Keratinocyte (primary cell): Measurements from ENCODE around the gene HLX. TPM values are rescaled to one million over a fixed set of nuclear protein-coding genes. Genes with fewer than 3 reads are reported as not detected.

Experiments used
- DNase-seq: peaks from one replicate; pipeline ENCODE4 v3.0.0-alpha.2; 2011; ENCODE audit warnings: low read depth, missing footprints, low spot score
- FAIRE-seq: peaks from 2 replicates; lab custom pipeline; 2011; peaks lifted over from hg19 to GRCh38; lab: Jason Lieb, UNC
- H2AFZ ChIP-seq: 2 replicates; pipeline ENCODE4 v1.6.0; 2012; ENCODE audit warnings: low read length, control low read depth, inconsistent platforms; ENCODE audit not compliant: control insufficient read depth
- H3K27ac ChIP-seq: 2 replicates; pipeline ENCODE4 v1.5.1; 2011; ENCODE audit warnings: low read length; ENCODE audit not compliant: control insufficient read depth, insufficient read depth
- H3K27me3 ChIP-seq: 3 replicates; pipeline ENCODE4 v1.6.0; 2011; ENCODE audit warnings: low read length; ENCODE audit not compliant: control insufficient read depth, insufficient read depth; ENCODE audit errors: extremely low read depth
- H3K36me3 ChIP-seq, 2 experiments: 2 replicates in 1 of 2; 3 replicates in 1 of 2; pipeline ENCODE4 v1.5.1; 2011; ENCODE audit warnings: low read length in 2 of 2, mild to moderate bottlenecking in 1 of 2; ENCODE audit not compliant: control insufficient read depth in 2 of 2, insufficient read depth in 2 of 2; ENCODE audit errors: extremely low read depth in 1 of 2
- H3K4me1 ChIP-seq: 3 replicates; pipeline ENCODE4 v1.5.1; 2011; ENCODE audit warnings: low read length; ENCODE audit not compliant: control insufficient read depth, insufficient read depth; ENCODE audit errors: extremely low read depth
- H3K4me2 ChIP-seq: 3 replicates; pipeline ENCODE4 v1.6.0; 2011; ENCODE audit warnings: low read depth, low read length; ENCODE audit not compliant: control insufficient read depth, insufficient read depth; ENCODE audit errors: extremely low read depth
- H3K4me3 ChIP-seq, 3 experiments: fragments of 200-600 bp in 1 of 3; sonication (generic) in 1 of 3; 2 replicates in 2 of 3; 3 replicates in 1 of 3; pipeline ENCODE4 v1.5.1; 2011 to 2016; ENCODE audit warnings: low read length in 3 of 3, mild to moderate bottlenecking in 3 of 3, control low read depth in 2 of 3, inconsistent platforms in 1 of 3, low read depth in 1 of 3, mixed read lengths in 1 of 3, mixed run types in 1 of 3, moderate library complexity in 1 of 3; ENCODE audit not compliant: control insufficient read depth in 2 of 3, insufficient read depth in 2 of 3; ENCODE audit errors: extremely low read depth in 1 of 3
- H3K79me2 ChIP-seq: 2 replicates; pipeline ENCODE4 v1.6.0; 2012; ENCODE audit warnings: low read length; ENCODE audit not compliant: control insufficient read depth, insufficient read depth
- H3K9ac ChIP-seq: 3 replicates; pipeline ENCODE4 v1.6.0; 2011; ENCODE audit warnings: low read length; ENCODE audit not compliant: control insufficient read depth, insufficient read depth; ENCODE audit errors: extremely low read depth
- H3K9me1 ChIP-seq: 3 replicates; pipeline ENCODE4 v1.6.0; 2011; ENCODE audit warnings: low read length; ENCODE audit not compliant: control insufficient read depth, insufficient read depth; ENCODE audit errors: extremely low read depth
- H3K9me3 ChIP-seq: 2 replicates; pipeline ENCODE4 v1.5.1; 2012; ENCODE audit warnings: low read depth, low read length; ENCODE audit not compliant: control insufficient read depth
- H4K20me1 ChIP-seq: 3 replicates; pipeline ENCODE4 v1.6.0; 2011; ENCODE audit warnings: low read length; ENCODE audit not compliant: control insufficient read depth, insufficient read depth; ENCODE audit errors: extremely low read depth
- EZH2 ChIP-seq: IDR thresholded peaks from one replicate; pipeline ENCODE4 v1.6.1; 2012; ENCODE audit warnings: inconsistent platforms, mild to moderate bottlenecking, low read length, moderate library complexity
- dilution Hi-C: fragments of 300-500 bp; cut with MboI; formaldehyde crosslinking; loops from one replicate; pipeline ENCODE4 v1.7.0; 2020; ENCODE audit warnings: low sequenced_read_pairs; ENCODE audit not compliant: extremely low pct_ligation_motif_present
- polyA plus RNA-seq, 5 experiments: library from polyadenylated mRNA; depleted of rRNA in 3 of 5; stranded (reverse) in 3 of 5; stranded (forward) in 1 of 5; unstranded in 1 of 5; fragments of >200 nt; gene quantifications; 1 replicate in 1 of 5; 2 replicates in 3 of 5; 3 replicates in 1 of 5; pipeline versions ENCODE4 v1.2.1 to v1.2.3, GENCODE V29; 2011 to 2012; ENCODE audit warnings: missing spikeins in 2 of 5, low read depth in 1 of 5, low replicate concordance in 1 of 5
- TF ChIP-seq, protein P1 (sequence below), 3 experiments: IDR thresholded peaks in 1 of 3; conservative IDR thresholded peaks in 1 of 3; optimal IDR thresholded peaks in 1 of 3; 2 replicates in 2 of 3; 3 replicates in 1 of 3; pipeline versions ENCODE3 to v1.5.1; 2011; ENCODE audit warnings: low read length in 3 of 3, mild to moderate bottlenecking in 3 of 3, moderate library complexity in 2 of 3, control low read depth in 1 of 3, inconsistent platforms in 1 of 3; ENCODE audit not compliant: insufficient read depth in 2 of 3; ENCODE audit errors: extremely low read depth in 1 of 3

HLX gene
- polyA plus RNA-seq, 1 donor (not counting 4 experiments of a cell fraction or from before 2014, with no cell fraction given): not detected

DNA sequence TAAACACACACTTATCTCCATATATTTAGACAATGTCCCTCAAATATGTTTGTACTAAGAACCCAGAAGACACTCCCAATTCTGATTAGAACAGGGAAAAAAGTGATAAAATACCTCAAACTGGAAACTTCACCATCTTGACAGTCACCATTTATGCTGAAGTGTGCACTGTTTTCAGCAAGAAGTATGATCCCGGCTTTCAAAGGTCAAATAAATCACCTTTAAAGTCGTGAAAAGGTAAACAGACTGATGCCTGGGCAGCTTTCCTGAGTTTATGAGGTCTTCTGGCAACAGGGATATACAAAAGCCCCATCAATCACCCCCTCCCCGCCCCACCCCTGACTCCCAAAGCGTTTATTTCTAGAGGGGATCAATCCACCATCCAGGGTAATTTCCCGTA, 37.9 kb downstream of the HLX start:
- no peak for TF ChIP-seq EZH2
- TF ChIP-seq, protein P1, sequence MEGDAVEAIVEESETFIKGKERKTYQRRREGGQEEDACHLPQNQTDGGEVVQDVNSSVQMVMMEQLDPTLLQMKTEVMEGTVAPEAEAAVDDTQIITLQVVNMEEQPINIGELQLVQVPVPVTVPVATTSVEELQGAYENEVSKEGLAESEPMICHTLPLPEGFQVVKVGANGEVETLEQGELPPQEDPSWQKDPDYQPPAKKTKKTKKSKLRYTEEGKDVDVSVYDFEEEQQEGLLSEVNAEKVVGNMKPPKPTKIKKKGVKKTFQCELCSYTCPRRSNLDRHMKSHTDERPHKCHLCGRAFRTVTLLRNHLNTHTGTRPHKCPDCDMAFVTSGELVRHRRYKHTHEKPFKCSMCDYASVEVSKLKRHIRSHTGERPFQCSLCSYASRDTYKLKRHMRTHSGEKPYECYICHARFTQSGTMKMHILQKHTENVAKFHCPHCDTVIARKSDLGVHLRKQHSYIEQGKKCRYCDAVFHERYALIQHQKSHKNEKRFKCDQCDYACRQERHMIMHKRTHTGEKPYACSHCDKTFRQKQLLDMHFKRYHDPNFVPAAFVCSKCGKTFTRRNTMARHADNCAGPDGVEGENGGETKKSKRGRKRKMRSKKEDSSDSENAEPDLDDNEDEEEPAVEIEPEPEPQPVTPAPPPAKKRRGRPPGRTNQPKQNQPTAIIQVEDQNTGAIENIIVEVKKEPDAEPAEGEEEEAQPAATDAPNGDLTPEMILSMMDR (optimal IDR thresholded peaks at IDR 0.05 in 1 of 3, IDR thresholded peaks at IDR 0.05 in 1 of 3, conservative IDR thresholded peaks at IDR 0.05 in 1 of 3; ENCODE audit: extremely low read depth in 1 of 3, insufficient read depth in 2 of 3, low read length in 3 of 3): no peak
- H2AFZ ChIP-seq: no peak overlapping the region
- H3K4me1 ChIP-seq: no peaks in the 10 kb centered on the region
- H3K9ac ChIP-seq: no peak overlapping the region
- FAIRE-seq (no peak), DNase-seq (no peak)
- no peak overlapping the region for H3K4me3 ChIP-seq
- H3K4me2 ChIP-seq: no peak overlapping the region
- no peaks in the 10 kb centered on the region for H3K79me2 ChIP-seq
- no peak overlapping the region for H3K27ac ChIP-seq
- no peaks in the 10 kb centered on the region for H3K9me1 ChIP-seq
- H3K9me3 ChIP-seq: no peaks in the 10 kb centered on the region
- dilution Hi-C loops: no loop called here
- H3K36me3 ChIP-seq: no peaks in the 10 kb centered on the region
- no peaks in the 10 kb centered on the region for H4K20me1 ChIP-seq
- peaks cover 4% of the 10 kb centered on the region for H3K27me3 ChIP-seq

DNA sequence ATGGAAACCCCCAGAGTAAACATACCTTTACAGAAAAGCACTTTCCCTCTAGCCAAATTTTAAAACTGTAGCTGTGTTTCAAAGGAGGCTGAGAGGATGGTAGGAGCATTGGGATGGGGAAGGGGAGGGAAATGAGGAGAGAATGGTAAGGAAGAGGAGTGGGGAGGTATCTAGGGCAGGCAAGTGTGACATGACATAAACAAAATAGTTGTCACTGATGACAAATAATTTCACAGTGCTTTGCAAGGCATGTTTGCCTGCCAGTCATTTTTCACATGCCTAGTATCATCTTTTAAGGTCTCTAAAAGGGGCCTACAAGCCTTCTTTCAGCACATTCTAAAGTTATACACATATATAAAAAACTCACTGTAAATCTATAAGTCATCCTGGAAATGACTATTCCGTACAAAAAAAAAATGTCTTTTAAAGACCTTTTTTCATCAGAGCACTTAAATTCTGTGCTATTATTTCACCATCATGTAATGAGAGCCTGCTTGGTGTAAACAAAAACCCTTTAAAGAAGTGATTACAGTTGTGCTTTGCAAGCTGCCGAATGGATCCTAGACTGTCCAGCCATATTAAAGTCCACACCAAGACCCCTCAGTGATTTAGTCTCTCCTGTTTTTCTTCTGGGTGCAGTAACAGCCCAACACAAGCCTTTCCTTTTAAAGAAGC, 38.4 kb downstream of the HLX start:
- H3K9me3 ChIP-seq: no peaks in the 10 kb centered on the region
- H3K36me3 ChIP-seq: no peaks in the 10 kb centered on the region
- no peaks in the 10 kb centered on the region for H3K4me1 ChIP-seq
- no peak overlapping the region for H3K9ac ChIP-seq
- FAIRE-seq: no peak
- no peaks in the 10 kb centered on the region for H3K79me2 ChIP-seq
- H3K4me3 ChIP-seq: no peak overlapping the region
- H3K9me1 ChIP-seq: no peaks in the 10 kb centered on the region
- H3K27me3 ChIP-seq: peaks cover 4% of the 10 kb centered on the region
- no peak overlapping the region for H3K27ac ChIP-seq
- no peak overlapping the region for H3K4me2 ChIP-seq
- dilution Hi-C loops: no loop called here
- H2AFZ ChIP-seq: no peak overlapping the region
- H4K20me1 ChIP-seq: no peaks in the 10 kb centered on the region
- TF ChIP-seq EZH2: no peak
- TF ChIP-seq, protein P1 (optimal IDR thresholded peaks at IDR 0.05 in 1 of 3, IDR thresholded peaks at IDR 0.05 in 1 of 3, conservative IDR thresholded peaks at IDR 0.05 in 1 of 3; ENCODE audit: extremely low read depth in 1 of 3, insufficient read depth in 2 of 3, low read length in 3 of 3): no peak
- DNase-seq: no peak
